ENCODE measurements around the gene TCF25. TPM values are rescaled to one million over a fixed set of nuclear protein-coding genes. Genes with fewer than 3 reads are reported as not detected.
A peak's percentile ranks its signal among the peaks of the same experiment; 100 is the strongest.

The TCF25 gene
- total RNA-seq, 4 donors from 2014 or later, result 79.7 to 124 (median 101) TPM

- H3K27ac ChIP-seq, result no peak overlapping the region
- no peak for DNase-seq
- intact Hi-C loops (cut with DNase I), result no loop called here
Measured at GRCh38 chr16:89860747-89861304, 12.6 kb upstream of the TCF25 start.

GRCh38 chr16:89861648-89862047 lies 11.7 kb upstream of the TCF25 start:
- Histone ChIP-seq H3K36me3 (no peaks in the 10 kb centered on the region), H3K27ac (no peak overlapping the region), H3K9me3 (no peaks in the 10 kb centered on the region), H3K4me1 (peaks cover 0 to 28% (median 10%) of the 10 kb centered on the region in 3 donors), H3K4me3 (no peak overlapping the region), H3K27me3 (no peaks in the 10 kb centered on the region)
- no peak for TF ChIP-seq POLR2A (IDR thresholded peaks at IDR 0.05)
- no peak for TF ChIP-seq CTCF (IDR thresholded peaks at IDR 0.05)
- intact Hi-C loops (cut with DNase I), result no loop called here
- WGBS, 2 donors, result 88 to 96% methylated on average over 8 of the region's 12 CpGs
- DNase-seq, result no peak

More at GRCh38 chr16:89860747-89861304, 12.6 kb upstream of the TCF25 start:
- peak; percentile 93 to 99 (median 97) for TF ChIP-seq CTCF (IDR thresholded peaks at IDR 0.05)
- TF ChIP-seq POLR2A (IDR thresholded peaks at IDR 0.05), result no peak
- H3K4me1 ChIP-seq, result peaks cover 0 to 28% (median 10%) of the 10 kb centered on the region in 3 donors
- no peaks in the 10 kb centered on the region for H3K9me3 ChIP-seq
- WGBS, 2 donors, result 0 to 82% methylated on average over 1 to 3 of the region's 28 CpGs
- no peak overlapping the region for H3K4me3 ChIP-seq
- H3K36me3 ChIP-seq, result no peaks in the 10 kb centered on the region
- no peaks in the 10 kb centered on the region for H3K27me3 ChIP-seq

- Histone ChIP-seq H3K9me3 (peaks cover 0 to 1% (median 1%) of the 10 kb centered on the region in 3 donors), H3K4me3 (no peak overlapping the region), H3K27ac (peak overlapping the region in 1 of 4 donors; percentile 64), H3K4me1 (peaks cover 0 to 28% (median 10%) of the 10 kb centered on the region in 3 donors), H3K36me3 (peaks cover 0 to under 1% (median 0%) of the 10 kb centered on the region in 3 donors), H3K27me3 (no peaks in the 10 kb centered on the region)
- TF ChIP-seq POLR2A (IDR thresholded peaks at IDR 0.05) (no peak), CTCF (IDR thresholded peaks at IDR 0.05) (no peak)
- intact Hi-C loops (cut with DNase I), result no loop called here
- no peak for DNase-seq
- WGBS, 2 donors, result 94 to 97% methylated on average over 3 to 4 of the region's 6 CpGs
Measured at GRCh38 chr16:89862732-89863131, 10.7 kb upstream of the TCF25 start.

- intact Hi-C loops (cut with DNase I), result no loop called here
- 35 to 39% methylated on average over 13 to 16 of the region's 21 CpGs for WGBS, 2 donors
- Histone ChIP-seq H3K4me1 (peaks cover 0 to 28% (median 10%) of the 10 kb centered on the region in 3 donors), H3K27me3 (no peaks in the 10 kb centered on the region), H3K9me3 (peaks cover 0 to 6% (median 6%) of the 10 kb centered on the region in 3 donors), H3K36me3 (peaks cover 0 to 6% (median 0%) of the 10 kb centered on the region in 3 donors), H3K4me3 (no peak overlapping the region), H3K27ac (peak overlapping the region; percentile 40 to 79 (median 65))
- TF ChIP-seq POLR2A (IDR thresholded peaks at IDR 0.05), result no peak
- no peak for TF ChIP-seq CTCF (IDR thresholded peaks at IDR 0.05)
- DNase-seq, result no peak
Measured at GRCh38 chr16:89863741-89864526, 9.5 kb upstream of the TCF25 start.

- Histone ChIP-seq H3K4me3 (no peak overlapping the region), H3K9me3 (peaks cover 0 to 6% (median 6%) of the 10 kb centered on the region in 3 donors), H3K27me3 (no peaks in the 10 kb centered on the region), H3K4me1 (peaks cover 0 to 28% (median 10%) of the 10 kb centered on the region in 3 donors), H3K36me3 (peaks cover 0 to 6% (median 0%) of the 10 kb centered on the region in 3 donors), H3K27ac (peak overlapping the region; percentile 40 to 79 (median 65))
- intact Hi-C loops (cut with DNase I), result no loop called here
- no peak for DNase-seq
- 13 to 17% methylated on average over 5 of the region's 5 CpGs for WGBS, 2 donors
- TF ChIP-seq CTCF (IDR thresholded peaks at IDR 0.05) (no peak), POLR2A (IDR thresholded peaks at IDR 0.05) (no peak)
Measured at GRCh38 chr16:89864527-89864820, 8.9 kb upstream of the TCF25 start.

Measured in esophagus squamous epithelium (tissue), 5 donors.